Skeletal muscle cell (primary cell): Measurements from ENCODE around the gene CDK5R1.
"Not testable (repeated sequence)": the region's sequence is repeated elsewhere in the genome, so short reads cannot be mapped to it uniquely, and the experiment has no call there.

Experiments
- DNase-seq: peaks from one replicate; pipeline ENCODE4 v3.0.0-alpha.2; 2010; ENCODE audit warnings: low read depth
- H3K4me3 ChIP-seq: 2 replicates; pipeline ENCODE4 v1.5.1; 2011; ENCODE audit warnings: low read depth, mild to moderate bottlenecking, control low read depth, low read length, moderate library complexity

CDK5R1 gene

DNA sequence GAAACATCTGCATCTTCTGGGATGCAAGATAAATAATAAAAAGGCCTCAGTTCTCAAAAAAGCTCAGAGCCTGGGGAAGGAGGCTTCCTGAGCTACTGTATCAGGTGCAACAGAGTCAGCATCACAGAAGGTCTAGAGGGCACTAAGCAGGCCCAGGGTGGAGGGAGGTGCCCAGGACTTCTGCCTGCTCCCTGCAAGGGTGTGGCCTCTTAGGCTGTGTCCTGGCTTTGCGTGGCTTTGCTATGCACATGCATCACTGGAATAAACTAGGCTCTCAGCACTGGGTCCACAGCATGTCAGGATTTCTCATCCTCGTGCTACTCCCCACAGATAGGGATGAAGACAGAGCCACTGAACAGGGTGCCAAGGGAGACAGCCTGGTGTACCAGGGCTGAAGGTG, 25.5 kb downstream of the CDK5R1 start:
- no peak for DNase-seq
- H3K4me3 ChIP-seq: no peak overlapping the region

DNA sequence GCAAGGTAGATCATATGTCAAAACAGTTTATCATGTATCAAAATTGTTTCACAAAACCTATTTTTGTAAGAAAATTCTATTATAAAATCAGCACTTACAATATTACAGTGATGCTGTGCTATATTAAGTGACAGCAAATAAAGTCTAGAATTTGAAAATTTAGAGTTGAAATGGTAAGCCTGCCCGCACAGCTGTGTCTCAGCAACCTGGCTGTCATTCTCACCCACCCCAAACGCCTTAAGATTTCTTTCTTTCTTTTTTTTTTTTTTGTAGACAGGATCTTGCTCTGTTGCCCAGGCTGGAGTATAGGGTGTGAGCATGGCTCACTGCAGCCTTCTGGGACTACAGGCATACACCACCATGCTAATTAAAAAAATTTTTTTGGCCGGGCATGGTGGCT, 26.8 kb downstream of the CDK5R1 start:
- DNase-seq: no peak
- no peak overlapping the region for H3K4me3 ChIP-seq

DNA sequence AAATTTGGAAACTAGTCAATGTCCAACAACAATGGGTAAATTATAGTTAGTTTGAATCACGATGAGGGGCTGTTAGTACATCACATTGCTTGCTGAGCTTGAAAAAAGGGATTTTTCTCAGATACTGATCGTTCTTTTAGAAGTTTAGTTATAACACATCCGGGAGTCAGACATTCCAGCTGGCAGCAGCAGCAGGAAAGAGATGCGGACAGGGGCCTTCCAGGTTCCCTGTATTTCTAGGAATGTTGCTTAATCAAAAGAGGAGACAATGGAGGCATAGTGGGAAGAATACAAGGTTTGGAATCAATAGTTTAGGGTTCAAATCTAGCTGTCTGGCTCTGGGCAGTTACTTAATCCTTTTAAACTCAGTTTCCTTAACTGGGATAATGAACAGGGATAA, 27.8 kb downstream of the CDK5R1 start:
- no peak for DNase-seq
- H3K4me3 ChIP-seq: no peak overlapping the region

DNA sequence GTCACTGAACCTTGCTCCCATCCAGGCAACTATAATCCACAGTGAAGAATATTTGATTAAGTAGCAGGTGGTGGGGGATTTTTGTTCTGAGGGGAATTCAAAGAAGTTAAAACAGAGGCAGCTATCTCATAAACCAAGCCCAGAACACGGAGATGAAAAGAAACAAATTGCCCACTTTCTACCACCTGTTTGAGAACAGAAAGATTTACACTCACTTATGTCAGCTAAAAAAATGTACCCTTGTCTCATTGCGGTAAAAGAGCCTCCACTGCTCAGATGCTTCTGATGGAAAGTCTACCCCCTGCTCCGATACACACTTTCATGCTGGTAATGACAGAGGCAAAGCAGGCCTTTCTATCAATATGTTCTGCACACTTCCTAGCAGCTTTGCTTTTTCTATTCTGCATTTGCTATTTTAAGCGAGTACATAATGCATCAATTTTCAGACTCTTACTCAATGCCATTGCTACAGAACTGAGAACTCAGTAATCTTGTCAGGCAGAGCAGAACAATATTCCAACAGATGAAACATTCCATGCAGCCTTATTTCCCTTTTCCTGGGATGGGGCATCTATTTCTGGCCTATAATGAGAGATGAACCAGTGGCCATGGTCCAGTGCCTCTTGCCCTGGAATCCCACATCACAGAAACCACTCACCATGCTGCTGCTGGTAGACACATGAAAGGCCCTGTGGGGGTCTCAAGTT, 29.0 kb downstream of the CDK5R1 start:
- no peak overlapping the region for H3K4me3 ChIP-seq
- no peak for DNase-seq

DNA sequence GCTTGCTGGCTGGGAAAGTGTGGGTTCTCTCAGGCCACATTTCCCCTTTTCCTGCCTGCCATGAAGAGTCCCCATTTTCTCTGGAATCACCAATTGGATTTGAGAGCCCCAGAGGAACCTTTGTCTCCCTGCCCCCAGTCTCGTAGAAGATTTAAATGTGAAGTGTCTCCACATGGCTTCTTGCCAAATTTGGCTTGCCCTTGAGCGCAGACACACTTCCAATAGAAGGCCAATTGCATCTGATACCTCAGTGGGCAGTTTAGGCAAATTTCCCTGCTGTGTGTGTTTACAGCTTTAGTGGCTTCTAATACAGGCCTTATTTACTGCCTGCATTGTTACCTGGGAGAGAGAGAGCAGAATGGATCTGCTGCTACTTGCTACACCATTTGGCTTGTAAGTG, 29.7 kb downstream of the CDK5R1 start:
- H3K4me3 ChIP-seq: no peak overlapping the region
- no peak for DNase-seq

DNA sequence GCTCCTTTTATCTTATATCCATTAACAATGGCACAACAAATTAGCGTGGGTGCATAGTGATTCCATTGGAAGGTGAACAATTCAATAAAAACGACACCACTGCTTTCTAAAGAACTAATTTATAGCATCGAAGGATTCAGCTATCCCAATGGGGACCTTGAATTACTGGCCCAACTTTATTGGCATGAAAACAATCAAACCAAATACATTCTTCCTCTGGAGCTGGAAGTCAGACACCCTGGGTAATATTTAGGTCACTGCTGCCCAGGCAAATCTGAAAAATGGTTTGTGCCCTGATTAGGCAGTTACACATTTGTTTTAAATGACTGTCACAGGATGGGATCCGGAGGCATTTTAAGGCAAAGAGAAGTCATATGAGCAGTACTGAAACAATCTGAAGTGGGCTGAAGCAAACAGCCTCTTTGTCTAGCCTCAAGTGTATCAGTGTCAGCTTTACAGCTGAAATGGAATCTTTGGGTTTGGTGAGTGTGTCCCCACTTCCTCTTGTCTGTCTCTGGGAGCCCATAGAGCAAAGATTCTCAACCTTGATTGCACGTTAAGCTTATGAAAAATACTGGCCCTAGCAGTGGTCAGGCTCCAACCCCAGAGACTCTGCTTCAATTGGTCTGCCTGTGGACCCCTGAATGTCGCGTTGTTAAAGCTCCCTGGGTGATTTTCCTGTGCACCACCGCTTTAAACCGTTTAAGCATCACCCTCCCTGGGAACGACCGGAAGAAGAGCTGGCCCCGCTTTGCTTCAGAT, 30.3 kb downstream of the CDK5R1 start:
- H3K4me3 ChIP-seq: no peak overlapping the region
- no peak for DNase-seq

DNA sequence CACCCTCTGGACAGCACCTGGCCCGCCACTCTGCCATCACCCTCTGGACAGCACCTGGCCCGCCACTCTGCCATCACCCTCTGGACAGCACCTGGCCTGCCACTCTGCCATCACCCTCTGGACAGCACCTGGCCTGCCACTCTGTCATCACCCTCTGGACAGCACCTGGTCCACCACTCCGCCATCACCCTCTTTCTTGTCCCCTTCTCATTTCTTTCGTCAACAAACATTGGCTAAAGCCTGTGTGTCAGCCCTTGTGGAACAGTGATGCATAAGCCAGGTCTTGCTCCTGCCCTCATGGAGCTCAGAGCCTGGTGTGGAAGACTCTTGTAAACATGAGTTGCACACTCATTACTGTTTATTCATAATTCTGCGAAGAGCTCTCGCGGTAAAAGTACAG, 31.2 kb downstream of the CDK5R1 start:
- DNase-seq: no peak
- H3K4me3 ChIP-seq: no peak overlapping the region

DNA sequence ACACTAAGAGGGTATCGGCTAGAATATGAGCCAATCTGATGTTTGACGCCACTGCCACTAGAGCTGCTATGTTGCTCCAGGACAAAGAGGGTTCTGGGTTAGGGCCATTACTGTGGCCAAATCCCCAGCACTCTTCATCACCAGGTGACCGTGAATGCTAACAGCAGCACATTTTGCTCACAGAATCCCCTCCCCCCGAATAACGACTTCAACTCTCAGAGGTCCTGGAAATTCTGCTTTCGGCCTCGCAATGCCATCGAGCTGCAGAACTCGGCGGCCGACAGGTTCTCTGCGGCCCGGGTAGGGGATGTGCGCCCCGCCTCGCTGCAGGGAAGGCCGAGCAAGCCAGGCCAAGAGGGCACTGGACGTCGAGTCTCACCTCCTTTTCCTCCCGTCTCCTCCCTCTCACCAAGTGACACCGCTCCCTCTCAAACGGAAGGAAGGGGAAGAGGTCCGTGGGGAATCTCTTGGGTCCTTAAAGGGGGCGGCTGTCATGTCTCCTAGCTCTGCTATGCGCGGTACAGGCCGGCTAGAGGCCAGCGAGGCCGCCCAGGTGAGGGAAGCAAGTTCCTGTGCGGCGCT, 31.9 kb downstream of the CDK5R1 start:
- no peak for DNase-seq
- peak overlapping the region; percentile 46 for H3K4me3 ChIP-seq

DNA sequence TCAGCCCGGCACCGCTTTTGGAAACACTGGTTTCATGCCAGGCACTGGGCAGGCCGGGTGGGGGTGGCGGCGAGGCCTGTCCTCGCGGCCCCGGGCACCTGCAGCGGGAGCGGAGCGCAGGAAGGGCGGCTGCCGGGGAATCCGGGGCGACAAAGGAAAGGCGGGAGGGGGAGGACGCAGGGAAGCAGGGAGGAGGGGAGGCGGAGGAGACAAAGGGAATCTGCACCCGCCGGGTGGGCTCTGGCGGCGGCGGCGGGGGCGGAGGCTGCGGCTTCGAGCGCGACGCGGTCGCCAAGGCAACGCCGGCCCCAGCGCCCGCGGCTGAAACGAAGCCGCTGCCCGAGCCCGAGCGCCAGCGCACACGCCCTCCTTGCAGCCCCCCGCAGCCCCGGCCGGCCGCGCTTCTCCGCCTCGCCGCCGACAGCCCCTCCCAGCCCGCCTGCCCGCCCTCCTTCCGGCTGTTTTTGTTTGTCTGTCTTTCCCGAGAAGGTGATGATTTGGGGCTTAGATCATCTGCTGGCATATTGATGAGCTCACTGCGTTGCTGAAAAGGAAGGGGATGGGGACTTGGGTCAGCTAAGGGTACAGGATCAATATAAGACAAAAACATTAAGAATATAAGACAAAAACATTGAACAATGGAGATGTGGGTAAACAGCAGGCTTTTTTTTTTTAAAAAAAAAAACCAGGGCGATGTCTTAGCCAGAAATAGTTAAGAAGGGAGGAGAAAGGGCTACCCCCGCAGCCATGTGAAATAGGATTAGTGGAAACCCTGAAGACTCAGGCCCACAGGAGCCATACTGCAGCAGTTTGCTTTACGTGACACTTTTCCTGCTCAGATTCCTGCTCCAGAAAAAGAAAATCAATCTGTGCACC, 32.7 kb downstream of the CDK5R1 start:
- no peak for DNase-seq
- H3K4me3 ChIP-seq: peak overlapping the region; percentile 46

DNA sequence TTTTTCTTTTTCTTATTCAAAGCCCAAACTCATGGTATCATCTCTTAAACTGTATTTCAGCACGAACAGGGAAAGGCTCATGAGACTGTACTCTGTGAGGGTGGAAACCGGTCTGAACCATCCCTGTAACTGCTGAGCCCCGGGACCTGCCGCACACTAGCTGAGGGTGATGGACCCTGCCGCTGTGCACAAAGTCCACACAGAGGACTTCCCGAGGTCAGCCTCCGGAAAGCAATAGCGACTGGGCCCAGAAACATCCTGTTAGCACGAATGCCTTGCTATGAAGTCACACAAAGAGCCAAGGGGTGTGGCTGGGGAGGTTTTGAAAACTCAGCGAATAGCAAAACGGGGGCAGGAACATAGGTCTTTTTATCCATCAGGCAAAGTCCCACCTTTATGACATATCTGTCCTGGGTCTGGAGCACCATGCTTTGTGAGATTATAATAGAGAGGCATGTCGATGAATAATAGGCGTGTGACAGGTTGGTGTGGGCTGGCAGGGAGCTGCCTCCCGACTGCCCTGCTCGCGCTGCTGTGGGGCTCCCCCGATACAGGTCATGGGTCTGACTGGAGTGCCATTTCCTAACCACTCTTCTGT, 33.4 kb downstream of the CDK5R1 start:
- H3K4me3 ChIP-seq: peak overlapping the region; percentile 4
- no peak for DNase-seq

DNA sequence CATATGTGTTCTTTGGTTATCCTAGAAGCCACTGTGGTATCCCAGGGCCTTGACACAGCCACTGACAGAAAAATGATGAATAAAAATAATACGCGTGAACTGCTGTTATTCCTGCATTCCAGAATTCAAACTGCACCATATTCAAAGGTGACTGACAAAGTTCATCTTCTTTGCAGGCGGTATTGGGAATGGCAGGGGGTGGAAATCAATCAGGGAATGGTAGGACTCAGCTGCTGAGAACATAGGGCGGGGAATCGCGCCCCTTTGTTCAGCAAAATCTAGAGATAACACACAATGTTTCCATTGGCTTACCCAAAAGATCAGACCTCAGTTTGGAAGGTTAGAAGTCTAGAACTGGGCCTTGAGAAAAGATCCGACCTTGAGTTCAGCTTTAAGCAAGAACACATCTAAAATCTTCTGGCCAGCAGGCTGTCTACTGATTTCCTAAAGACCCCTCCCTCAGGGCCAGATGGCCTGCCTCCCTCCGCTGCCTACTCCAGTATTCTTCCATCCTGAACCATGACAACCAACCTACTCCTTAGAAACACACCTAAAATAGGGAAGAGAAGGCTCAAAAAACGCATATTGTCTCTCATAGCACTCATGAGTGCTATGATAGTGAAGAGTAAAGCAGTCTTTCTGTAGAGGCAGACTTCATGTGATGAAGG, 34.1 kb downstream of the CDK5R1 start:
- no peak for DNase-seq
- no peak overlapping the region for H3K4me3 ChIP-seq

DNA sequence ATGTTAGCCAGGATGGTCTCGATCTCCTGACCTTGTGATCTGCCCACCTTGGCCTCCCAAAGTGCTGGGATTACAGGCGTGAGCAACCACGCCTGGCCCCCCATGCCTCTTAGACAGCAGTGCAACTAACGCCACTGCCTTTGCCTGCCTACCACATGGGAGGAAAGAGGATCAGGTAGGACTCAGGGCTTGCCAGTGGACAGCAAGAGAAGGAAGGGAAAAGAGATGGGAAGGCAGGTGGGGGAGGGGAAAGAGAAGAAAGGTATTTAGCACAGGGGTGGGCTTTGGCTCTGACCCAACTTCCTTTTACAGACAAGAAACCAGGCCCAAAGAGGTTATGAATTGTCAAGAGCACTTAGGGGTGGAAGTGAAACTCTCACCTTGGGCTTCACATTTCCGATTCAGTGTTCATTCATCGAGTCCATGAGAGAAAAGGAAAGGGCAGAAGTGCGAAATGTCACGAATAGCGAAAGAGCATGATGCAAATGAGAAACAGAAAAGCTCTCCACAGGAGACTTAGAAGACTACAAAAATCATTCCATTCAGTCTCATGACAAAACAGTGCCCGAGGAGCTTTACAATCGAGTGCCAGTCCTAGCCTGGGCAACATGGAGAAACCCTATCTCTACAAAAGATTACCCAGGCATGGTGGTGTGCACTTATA, 36.4 kb downstream of the CDK5R1 start:
- no peak overlapping the region for H3K4me3 ChIP-seq
- DNase-seq: no peak

DNA sequence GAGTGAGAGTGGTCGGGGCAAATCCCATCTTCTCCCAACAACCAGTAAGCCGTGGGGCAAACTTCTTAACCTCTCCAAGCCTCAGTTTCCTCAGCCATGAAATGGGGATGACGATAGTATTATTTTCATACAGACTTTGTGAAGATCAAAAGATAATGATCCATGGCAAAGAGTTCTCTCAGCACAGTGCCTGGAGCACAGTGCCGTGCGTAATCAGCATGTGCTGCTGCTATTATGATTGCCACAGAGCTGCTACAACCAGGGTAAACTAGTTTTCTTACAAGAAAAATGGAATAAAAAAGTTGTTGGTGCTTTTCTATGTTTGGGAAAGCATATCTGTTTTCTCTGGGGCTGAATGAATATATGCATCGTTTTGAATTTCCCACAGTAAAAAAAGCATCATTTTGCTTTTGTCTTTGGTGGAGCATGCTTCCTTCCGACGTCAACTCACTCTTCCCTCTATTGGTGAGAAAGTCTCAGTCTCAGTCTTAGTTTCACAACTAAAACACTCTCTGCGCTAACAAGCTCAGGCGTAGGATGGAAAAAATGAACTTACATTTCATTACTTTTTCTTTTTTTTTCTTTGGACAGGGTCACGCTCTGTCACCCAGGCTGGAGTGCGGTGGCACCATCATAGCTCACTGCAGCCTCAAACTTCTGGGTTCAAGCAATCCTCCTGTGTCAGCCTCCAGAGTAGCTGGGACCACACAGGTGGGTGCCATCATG, 37.2 kb downstream of the CDK5R1 start:
- H3K4me3 ChIP-seq: no peak overlapping the region
- DNase-seq: no peak

DNA sequence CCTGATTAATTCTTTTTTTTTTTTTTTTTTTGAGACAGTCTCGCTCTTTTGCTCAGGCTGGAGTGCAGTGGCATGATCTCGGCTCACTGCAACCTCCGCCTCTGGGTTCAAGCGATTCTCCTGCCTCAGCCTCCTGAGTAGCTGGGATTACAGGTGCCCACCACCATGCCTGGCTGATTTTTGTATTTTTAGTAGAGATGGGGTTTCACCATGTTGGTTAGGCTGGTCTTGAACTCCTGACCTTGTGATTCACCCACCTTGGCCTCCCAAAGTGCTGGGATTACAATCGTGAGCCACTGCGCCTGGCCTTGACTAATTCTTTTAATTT, 37.7 kb downstream of the CDK5R1 start:
- H3K4me3 ChIP-seq, DNase-seq: not testable (repeated sequence)

DNA sequence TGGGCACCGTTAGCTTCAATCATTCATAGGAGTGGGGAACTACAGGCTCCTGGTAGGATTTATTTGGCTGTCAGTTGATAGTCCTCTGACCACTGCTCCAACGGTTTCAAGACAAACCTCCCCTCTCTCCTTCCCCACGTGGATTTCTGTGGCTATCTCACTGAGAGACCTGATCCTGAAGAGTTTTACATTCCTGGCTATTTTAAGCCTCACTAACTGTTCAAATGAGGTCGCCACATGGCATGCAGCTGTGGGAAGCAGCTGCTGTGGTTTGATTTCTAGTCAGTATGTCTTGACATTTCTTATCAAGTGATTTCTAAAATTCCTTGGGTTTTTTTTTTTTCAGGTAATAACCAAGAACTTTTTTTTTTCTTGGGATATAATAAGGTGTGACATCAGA, 38.3 kb downstream of the CDK5R1 start:
- DNase-seq: no peak
- H3K4me3 ChIP-seq: no peak overlapping the region

DNA sequence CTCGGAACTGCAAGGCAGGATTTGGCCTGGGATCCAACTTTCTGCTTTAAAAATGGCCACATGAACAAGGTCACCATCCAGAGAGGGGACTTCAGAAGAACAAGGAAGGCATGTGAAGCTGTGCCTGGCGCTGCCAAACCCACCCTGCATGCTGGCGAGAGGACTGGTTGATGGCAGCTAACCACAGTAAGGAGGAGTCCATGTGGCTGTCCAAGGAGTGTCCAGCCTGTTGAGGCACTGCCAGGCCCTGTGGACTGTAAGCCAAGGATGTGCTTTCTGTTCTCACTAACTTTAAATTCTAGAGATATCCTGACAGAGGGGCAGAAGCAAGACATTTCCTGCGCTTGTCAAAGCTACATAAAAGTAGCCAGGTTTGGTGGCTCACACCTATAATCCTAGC, 40.4 kb downstream of the CDK5R1 start:
- no peak overlapping the region for H3K4me3 ChIP-seq
- DNase-seq: no peak

DNA sequence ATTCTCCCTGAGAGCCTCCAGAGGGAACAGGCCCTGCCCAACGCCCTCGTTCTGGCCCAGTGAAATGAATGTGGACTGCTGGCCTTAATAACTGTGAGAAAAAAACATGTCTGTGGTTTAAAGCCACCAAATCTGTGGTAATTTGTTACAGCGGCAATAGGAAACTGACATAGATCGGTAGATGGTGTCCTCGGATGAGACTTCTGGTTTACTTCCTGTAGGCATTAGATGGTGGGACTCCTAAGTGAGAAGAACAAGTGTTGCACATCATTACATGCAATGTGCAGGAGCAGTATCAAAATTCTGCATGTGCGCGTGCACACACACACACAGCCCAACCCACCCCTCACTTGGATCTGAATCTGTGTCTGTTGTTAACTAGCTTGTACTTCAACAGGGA, 42.0 kb downstream of the CDK5R1 start:
- H3K4me3 ChIP-seq: no peak overlapping the region
- no peak for DNase-seq

DNA sequence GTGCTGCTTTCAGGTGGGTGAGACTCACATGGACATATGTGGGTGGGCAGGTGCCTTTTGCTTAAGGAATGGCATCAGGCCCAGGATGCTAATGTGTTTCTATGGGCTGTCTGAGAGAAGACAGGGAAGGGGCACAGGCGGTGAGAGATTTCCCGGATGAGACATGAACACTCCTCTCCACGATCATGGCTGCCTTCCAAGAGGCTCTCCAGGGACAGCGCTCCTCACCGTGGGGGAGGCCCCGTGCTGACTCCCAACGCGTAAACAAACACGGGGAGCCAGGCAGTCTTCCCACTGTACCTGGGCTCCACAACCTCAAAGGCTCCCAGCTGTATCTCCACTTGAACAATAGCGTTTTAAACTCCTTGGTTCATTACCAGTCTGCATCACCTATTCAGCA, 42.8 kb downstream of the CDK5R1 start:
- no peak for DNase-seq
- no peak overlapping the region for H3K4me3 ChIP-seq
